Transverse colon (tissue), 4 donors: ENCODE data around the gene GNA14. TPM values are rescaled to one million over a fixed set of nuclear protein-coding genes. Genes with fewer than 3 reads are reported as not detected.

ENCODE experiments used
- DNase-seq: peaks from one replicate; pipeline ENCODE4 v3.0.0-alpha.2; 2019
- H3K27ac ChIP-seq, 4 donors: fragments of 200-600 bp; sonication (generic); 2 replicates each; pipeline ENCODE4 v1.5.1; 2016 to 2018; ENCODE audit warnings: inconsistent platforms in 4 of 4
- H3K27me3 ChIP-seq: fragments of 200-600 bp; sonication (generic); 2 replicates; pipeline ENCODE4 v1.5.1; 2017; ENCODE audit warnings: inconsistent platforms
- H3K36me3 ChIP-seq, 4 donors: fragments of 200-600 bp; sonication (generic); 2 replicates each; pipeline ENCODE4 v1.5.1; 2017 to 2019; ENCODE audit warnings: inconsistent platforms in 4 of 4
- H3K4me1 ChIP-seq, 4 donors: fragments of 200-600 bp; sonication (generic); 2 replicates each; pipeline ENCODE4 v1.5.1; 2017 to 2020; ENCODE audit warnings: inconsistent platforms in 4 of 4
- H3K4me3 ChIP-seq, 4 donors: fragments of 200-600 bp; sonication (generic); 1 replicate in 1 of 4; 2 replicates in 3 of 4; pipeline versions ENCODE4 v1.5.1 to v1.6.1; 2017 to 2019; ENCODE audit warnings: inconsistent platforms in 4 of 4
- H3K9me3 ChIP-seq, 2 donors: fragments of 200-600 bp; sonication (generic); 2 replicates each; pipeline ENCODE4 v1.5.1; 2017 to 2019; ENCODE audit warnings: inconsistent platforms in 2 of 2
- CTCF ChIP-seq, 5 experiments: fragments of 200-600 bp in 3 of 5; fragments of 450-650 bp in 2 of 5; sonication (generic) in 3 of 5; IDR thresholded peaks; 1 replicate in 2 of 5; 2 replicates in 3 of 5; pipeline ENCODE4 v1.5.1; 2016 to 2017; ENCODE audit warnings: antibody characterized with exemption in 5 of 5, inconsistent platforms in 3 of 5, mild to moderate bottlenecking in 2 of 5, moderate library complexity in 1 of 5
- EP300 ChIP-seq: sonication (generic); formaldehyde crosslinking; IDR thresholded peaks from one replicate; pipeline ENCODE4 v1.6.1; 2017; ENCODE audit warnings: antibody characterized with exemption, low read depth
- POLR2A ChIP-seq: fragments of 450-650 bp; IDR thresholded peaks from one replicate; pipeline ENCODE4 v1.6.1; 2016; ENCODE audit warnings: antibody characterized with exemption, mild to moderate bottlenecking, moderate library complexity
- POLR2AphosphoS5 ChIP-seq, 3 donors: sonication (generic); formaldehyde crosslinking; IDR thresholded peaks; one replicate each; pipeline ENCODE4 v1.6.1; 2016; ENCODE audit warnings: antibody characterized with exemption in 3 of 3
- WGBS, 2 donors: methylation state at CpG; one replicate each; pipeline ENCODE4 v1.1.5; 2018; ENCODE audit warnings: low coverage in 1 of 2; 5-methylcytosine and 5-hydroxymethylcytosine counted together
- in situ Hi-C, 4 donors: fragments of 200-750 bp; cut with MboI; loops; one replicate each; pipeline versions ENCODE4 v1.15.0 to v1.15.1; 2017; ENCODE audit warnings: low sequenced_read_pairs in 3 of 4, low pct_ligation_motif_present in 1 of 4, low pct_unique_long_range_greater_than_20kb in 1 of 4
- intact Hi-C: fragments of 100-400 bp; cut with DNase I; formaldehyde crosslinking; loops from one replicate; pipeline ENCODE4 v1.15.1; 2023; ENCODE audit warnings: low total_unique reads
- total RNA-seq, 4 donors: library from RNA; depleted of rRNA; stranded (reverse); fragments of >200 nt; gene quantifications; one replicate each; pipeline ENCODE4 v1.1.0, GENCODE V29; 2016

The GNA14 gene
- total RNA-seq, 4 donors from 2014 or later: 9.4 to 64.9 (median 16.9) TPM

DNA sequence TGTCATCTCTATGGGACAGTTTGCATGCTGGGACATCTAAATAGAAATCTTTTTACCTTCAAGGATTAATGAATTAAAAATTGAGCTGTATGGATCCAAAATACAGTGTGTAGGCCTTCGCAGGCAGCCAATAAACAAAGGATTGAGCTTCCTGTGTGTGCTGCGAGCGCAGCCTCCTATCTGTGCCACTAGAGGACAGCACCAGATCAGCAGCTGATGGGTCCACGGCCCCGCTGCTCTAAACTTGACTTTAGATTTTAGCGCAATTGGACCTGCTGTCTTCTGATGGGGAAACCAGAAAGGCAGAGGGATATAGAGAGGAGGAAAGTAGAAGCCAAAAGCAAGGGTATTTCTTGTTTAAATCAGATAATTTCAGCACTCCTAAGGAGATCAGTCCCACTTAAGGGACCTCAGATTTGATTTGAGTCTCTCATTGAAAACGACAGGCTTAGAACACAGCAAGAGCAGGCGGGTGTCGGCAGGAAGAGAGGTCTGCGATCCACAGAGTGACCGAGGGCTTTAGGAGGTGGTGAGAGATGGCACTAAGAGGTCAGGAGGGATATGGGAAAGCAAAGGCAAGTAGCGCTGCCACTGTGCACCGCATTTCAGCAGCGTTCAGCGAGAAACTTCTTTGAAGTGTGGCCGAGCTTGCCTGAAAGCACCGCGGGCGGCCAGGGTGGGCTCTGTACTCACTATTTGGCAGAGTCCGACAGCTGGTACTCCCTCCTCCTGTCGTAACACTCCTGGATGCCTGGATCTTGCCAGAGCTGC, 214.3 kb downstream of the GNA14 start:
- TF ChIP-seq POLR2AphosphoS5 (IDR thresholded peaks at IDR 0.05) (no peak), CTCF (IDR thresholded peaks at IDR 0.05) (peak; percentile 88 to 97 (median 92))
- DNase-seq: peak; percentile 55
- Histone ChIP-seq H3K27ac (no peak overlapping the region), H3K9me3 (no peaks in the 10 kb centered on the region), H3K36me3 (no peaks in the 10 kb centered on the region), H3K4me1 (peaks cover 0 to 5% (median 0%) of the 10 kb centered on the region in 4 donors), H3K27me3 (no peaks in the 10 kb centered on the region), H3K4me3 (no peak overlapping the region)
- in situ Hi-C loops (loop anchor here in 3 of 4 donors (10.0 to 25.0 kb wide), 3 partner anchors 303 to 611 kb away; partner anchors contain the start of gene GNAQ (in 1 of the 3)), intact Hi-C loops (loop anchor here (5.0 kb wide), 2 partner anchors 318 to 603 kb away; no protein-coding TSS in a partner anchor)
- WGBS, 2 donors: 25 to 59% methylated on average over 4 to 21 of the region's 21 CpGs

- WGBS, 2 donors: 83 to 87% methylated on average over 1 to 6 of the region's 6 CpGs
- intact Hi-C loops: loop anchor here (5.0 kb wide), 2 partner anchors 320 to 605 kb away; no protein-coding TSS in a partner anchor
Measured at GRCh38 chr9:77432053-77432452, 216.1 kb downstream of the GNA14 start.

DNA sequence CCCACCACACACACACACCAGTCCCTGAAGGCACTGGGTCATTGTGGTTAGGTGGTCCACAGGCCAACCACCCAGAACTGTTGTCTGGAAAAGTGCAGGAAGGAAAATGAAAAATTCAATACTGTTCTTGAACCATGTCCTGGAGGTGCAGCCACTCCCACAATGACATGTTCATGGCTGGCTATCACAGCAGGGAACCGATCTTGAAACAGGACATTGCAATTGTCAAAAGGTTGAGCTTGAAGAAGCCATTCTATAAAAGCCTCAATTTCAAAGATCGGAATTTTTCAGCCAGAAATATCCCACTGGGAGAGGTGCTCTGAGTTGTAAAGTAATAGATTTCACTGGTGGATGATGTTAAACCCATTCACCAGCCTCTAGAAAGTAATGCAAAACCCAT, 218.2 kb downstream of the GNA14 start:
- in situ Hi-C loops: loop anchor here in 3 of 4 donors (10.0 to 25.0 kb wide), 3 partner anchors 307 to 615 kb away; partner anchors contain the start of gene GNAQ (in 1 of the 3)
- Histone ChIP-seq H3K27ac (no peak overlapping the region), H3K9me3 (no peaks in the 10 kb centered on the region), H3K36me3 (no peaks in the 10 kb centered on the region), H3K4me3 (no peak overlapping the region), H3K27me3 (no peaks in the 10 kb centered on the region), H3K4me1 (peaks cover 0 to 5% (median 0%) of the 10 kb centered on the region in 4 donors)
- intact Hi-C loops: loop anchor here (5.0 kb wide), 2 partner anchors 322 to 607 kb away; no protein-coding TSS in a partner anchor
- TF ChIP-seq POLR2AphosphoS5 (IDR thresholded peaks at IDR 0.05) (no peak), POLR2A (no peak), CTCF (IDR thresholded peaks at IDR 0.05) (no peak), EP300 (no peak)
- no peak for DNase-seq
- 58 to 71% methylated on average over 2 of the region's 2 CpGs for WGBS, 2 donors

More at GRCh38 chr9:77432053-77432452, 216.1 kb downstream of the GNA14 start:
- no peak for TF ChIP-seq POLR2AphosphoS5 (IDR thresholded peaks at IDR 0.05)
- TF ChIP-seq CTCF (IDR thresholded peaks at IDR 0.05): no peak
- TF ChIP-seq POLR2A: no peak
- no peak for TF ChIP-seq EP300
- no peak overlapping the region for H3K27ac ChIP-seq
- H3K4me1 ChIP-seq: peaks cover 0 to 5% (median 0%) of the 10 kb centered on the region in 4 donors
- H3K36me3 ChIP-seq: no peaks in the 10 kb centered on the region
- DNase-seq: no peak
- no peaks in the 10 kb centered on the region for H3K9me3 ChIP-seq
- no peaks in the 10 kb centered on the region for H3K27me3 ChIP-seq
- no peak overlapping the region for H3K4me3 ChIP-seq
- in situ Hi-C loops: loop anchor here in 3 of 4 donors (10.0 to 25.0 kb wide), 3 partner anchors 305 to 613 kb away; partner anchors contain the start of gene GNAQ (in 1 of the 3)

- H3K27ac ChIP-seq: no peak overlapping the region
- H3K4me3 ChIP-seq: no peak overlapping the region
- DNase-seq: no peak
- in situ Hi-C loops (loop anchor here in 3 of 4 donors (25.0 kb wide), 2 partner anchors 310 to 610 kb away; partner anchors contain the start of gene GNAQ (in 1 of the 3)), intact Hi-C loops (no loop called here)
- no peaks in the 10 kb centered on the region for H3K36me3 ChIP-seq
- H3K4me1 ChIP-seq: no peaks in the 10 kb centered on the region
- H3K9me3 ChIP-seq: no peaks in the 10 kb centered on the region
- whole genome bisulfite sequencing, 2 donors: 70 to 71% methylated on average over 6 to 7 of the region's 7 CpGs
- TF ChIP-seq EP300: no peak
- TF ChIP-seq CTCF (IDR thresholded peaks at IDR 0.05): no peak
- no peak for TF ChIP-seq POLR2A
- TF ChIP-seq POLR2AphosphoS5 (IDR thresholded peaks at IDR 0.05): no peak
- H3K27me3 ChIP-seq: no peaks in the 10 kb centered on the region
Measured at GRCh38 chr9:77427256-77427927, 220.7 kb downstream of the GNA14 start.
